H9 (cell line): ENCODE results near the gene CCIN. TPM values are rescaled to one million over a fixed set of nuclear protein-coding genes. Genes with fewer than 3 reads are reported as not detected.

Experiments
- DNase-seq: peaks from one replicate; pipeline ENCODE4 v3.0.0-alpha.2; 2017
- H2AFZ ChIP-seq: one replicate; pipeline ENCODE4 v1.6.1; 2013; ENCODE audit warnings: mild to moderate bottlenecking, low read length, control low read depth, moderate library complexity
- H2AK5ac ChIP-seq: 2 replicates; pipeline ENCODE4 v1.6.1; 2013; ENCODE audit warnings: low read length, control low read depth, mixed read lengths; ENCODE audit not compliant: insufficient read length
- H2BK120ac ChIP-seq: one replicate; pipeline ENCODE4 v1.6.1; 2013; ENCODE audit warnings: low read depth, mild to moderate bottlenecking, low read length, control low read depth, inconsistent platforms; ENCODE audit not compliant: poor library complexity, severe bottlenecking
- H2BK12ac ChIP-seq: 2 replicates; pipeline ENCODE4 v1.6.1; 2013; ENCODE audit warnings: low read length, control low read depth, mixed read lengths, low read depth; ENCODE audit not compliant: insufficient read length
- H2BK15ac ChIP-seq: 2 replicates; pipeline ENCODE4 v1.6.1; 2013; ENCODE audit warnings: low read depth, low read length, control low read depth
- H2BK20ac ChIP-seq: one replicate; pipeline ENCODE4 v1.6.1; 2013; ENCODE audit warnings: low read depth, mild to moderate bottlenecking, low read length, control low read depth, inconsistent platforms; ENCODE audit not compliant: poor library complexity, severe bottlenecking
- H2BK5ac ChIP-seq: 2 replicates; pipeline ENCODE4 v1.6.1; 2013; ENCODE audit warnings: low read length, control low read depth, mixed read lengths; ENCODE audit not compliant: insufficient read length
- H3K14ac ChIP-seq: 2 replicates; pipeline ENCODE4 v1.6.1; 2013; ENCODE audit warnings: low read length, control low read depth; ENCODE audit not compliant: insufficient read depth
- H3K18ac ChIP-seq: 2 replicates; pipeline ENCODE4 v1.6.1; 2013; ENCODE audit warnings: low read depth, mild to moderate bottlenecking, mixed read lengths, low read length, control low read depth; ENCODE audit not compliant: insufficient read length
- H3K23ac ChIP-seq: 2 replicates; pipeline ENCODE4 v1.6.1; 2013; ENCODE audit warnings: low read length, control low read depth, mixed read lengths, low read depth; ENCODE audit not compliant: insufficient read length
- H3K23me2 ChIP-seq: 2 replicates; pipeline ENCODE4 v1.6.1; 2013; ENCODE audit warnings: low read depth, mild to moderate bottlenecking, mixed read lengths, low read length, control low read depth; ENCODE audit not compliant: insufficient read length, poor library complexity, severe bottlenecking
- H3K27ac ChIP-seq: 2 replicates; pipeline ENCODE4 v1.5.1; 2013; ENCODE audit warnings: low read length, control low read depth, mixed read lengths, low read depth; ENCODE audit not compliant: insufficient read length
- H3K27me3 ChIP-seq: 2 replicates; pipeline ENCODE4 v1.6.1; 2013; ENCODE audit warnings: low read length, control low read depth, inconsistent platforms; ENCODE audit not compliant: insufficient read depth
- H3K4ac ChIP-seq: 2 replicates; pipeline ENCODE4 v1.6.1; 2013; ENCODE audit warnings: low read depth, mild to moderate bottlenecking, control low read depth, inconsistent platforms, low read length, moderate library complexity
- H3K4me1 ChIP-seq: 2 replicates; pipeline ENCODE4 v1.6.1; 2013; ENCODE audit warnings: low read length, control low read depth, inconsistent platforms; ENCODE audit not compliant: insufficient read depth
- H3K4me2 ChIP-seq: 2 replicates; pipeline ENCODE4 v1.6.1; 2013; ENCODE audit warnings: low read length, control low read depth, mixed read lengths; ENCODE audit not compliant: insufficient read length, insufficient read depth
- H3K56ac ChIP-seq: 2 replicates; pipeline ENCODE4 v1.6.1; 2013; ENCODE audit warnings: low read depth, mild to moderate bottlenecking, mixed read lengths, low read length, control low read depth; ENCODE audit not compliant: insufficient read length
- H3K79me1 ChIP-seq: 2 replicates; pipeline ENCODE4 v1.6.1; 2013; ENCODE audit warnings: low read depth, mild to moderate bottlenecking, moderate library complexity, low read length, control low read depth, inconsistent platforms; ENCODE audit not compliant: insufficient read depth, poor library complexity, severe bottlenecking
- H3K79me2 ChIP-seq: 2 replicates; pipeline ENCODE4 v1.6.1; 2013; ENCODE audit warnings: low read length, control low read depth, inconsistent platforms; ENCODE audit not compliant: insufficient read depth
- H3K9ac ChIP-seq: 2 replicates; pipeline ENCODE4 v1.6.1; 2013; ENCODE audit warnings: low read length, control low read depth, mixed read lengths; ENCODE audit not compliant: insufficient read length; ENCODE audit errors: extremely low read depth
- H3K9me3 ChIP-seq: one replicate; pipeline ENCODE4 v1.6.1; 2013; ENCODE audit warnings: low read depth, low read length, inconsistent platforms; ENCODE audit not compliant: control insufficient read depth
- H3T11ph ChIP-seq: one replicate; pipeline ENCODE4 v1.6.1; 2013; ENCODE audit warnings: mild to moderate bottlenecking, low read length, control low read depth, inconsistent platforms
- H4K20me1 ChIP-seq: one replicate; pipeline ENCODE4 v1.6.1; 2013; ENCODE audit not compliant: control insufficient read depth, insufficient read length, insufficient read depth
- H4K5ac ChIP-seq: 2 replicates; pipeline ENCODE4 v1.6.1; 2013; ENCODE audit warnings: low read depth, mild to moderate bottlenecking, mixed read lengths, low read length, control low read depth; ENCODE audit not compliant: insufficient read length
- H4K8ac ChIP-seq: replicated peaks from 2 replicates; pipeline ENCODE4 v1.6.1; 2013; ENCODE audit warnings: low read length, control low read depth, mixed read lengths, low read depth; ENCODE audit not compliant: insufficient read length
- H4K91ac ChIP-seq: 2 replicates; pipeline ENCODE4 v1.6.1; 2013; ENCODE audit warnings: low read depth, mild to moderate bottlenecking, moderate library complexity, mixed read lengths, low read length, control low read depth; ENCODE audit not compliant: insufficient read length
- H3K27ac Mint-ChIP-seq, 3 experiments: 2 replicates in 2 of 3; 3 replicates in 1 of 3; pipeline ENCODE4 v1.8.0; 2020 to 2021; ENCODE audit warnings: mixed read lengths in 3 of 3, mild to moderate bottlenecking in 1 of 3, moderate library complexity in 1 of 3
- H3K27me3 Mint-ChIP-seq: 2 replicates; pipeline ENCODE4 v1.8.0; 2021; ENCODE audit warnings: low read depth, mild to moderate bottlenecking, moderate library complexity, mixed read lengths
- H3K36me3 Mint-ChIP-seq, 3 experiments: 2 replicates in 2 of 3; 3 replicates in 1 of 3; pipeline ENCODE4 v1.8.0; 2020 to 2021; ENCODE audit warnings: low read depth in 3 of 3, mixed read lengths in 3 of 3; ENCODE audit not compliant: insufficient read depth in 1 of 3
- H3K4me1 Mint-ChIP-seq, 2 experiments: 2 replicates each; pipeline ENCODE4 v1.8.0; 2020; ENCODE audit warnings: mixed read lengths in 2 of 2
- H3K4me3 Mint-ChIP-seq, 2 experiments: 2 replicates in 1 of 2; 3 replicates in 1 of 2; pipeline ENCODE4 v1.8.0; 2020 to 2021; ENCODE audit warnings: mild to moderate bottlenecking in 2 of 2, mixed read lengths in 2 of 2, moderate library complexity in 1 of 2
- H3K9me3 Mint-ChIP-seq, 2 experiments: 2 replicates in 1 of 2; 3 replicates in 1 of 2; pipeline ENCODE4 v1.8.0; 2020; ENCODE audit warnings: mild to moderate bottlenecking in 2 of 2, mixed read lengths in 2 of 2, moderate library complexity in 1 of 2
- CTCF ChIP-seq: fragments of 200-600 bp; sonication (generic); conservative IDR thresholded peaks from 3 replicates; pipeline ENCODE4 v1.8.0; 2021; ENCODE audit warnings: antibody characterized with exemption, mild to moderate bottlenecking
- WGBS: extraction: QIAGEN DNeasy Blood & Tissue Kit; methylation state at CpG from one replicate; pipeline ENCODE4 v1.1.7; 2013; ENCODE audit warnings: missing lambda C conversion rate, low lambda C conversion rate, mixed read lengths; ENCODE audit not compliant: insufficient read length; ENCODE audit errors: extremely low coverage; 5-methylcytosine and 5-hydroxymethylcytosine counted together
- total RNA-seq: library from RNA; stranded (reverse); gene quantifications from 2 replicates; pipeline ENCODE4 v1.2.1, GENCODE V29; 2021

The CCIN gene
- total RNA-seq, 1 experiment from 2014 or later: not detected

- Mint-ChIP-seq H3K36me3 (peaks cover 0 to 1% (median 0%) of the 10 kb centered on the region in 3 experiments; a peak in 1 of 7 replicates), H3K27ac (no peak overlapping the region), H3K27me3 (peaks cover 34% of the 10 kb centered on the region), H3K4me1 (peaks cover 11 to 24% of the 10 kb centered on the region in 2 experiments), H3K9me3 (no peaks in the 10 kb centered on the region), H3K4me3 (no peak overlapping the region)
- no peaks in the 10 kb centered on the region for H3K79me1 ChIP-seq
- no peak for TF ChIP-seq CTCF
- H4K8ac ChIP-seq: no peak overlapping the region
- no peak overlapping the region for H3K4me2 ChIP-seq
- no peaks in the 10 kb centered on the region for H4K20me1 ChIP-seq
- no peak overlapping the region for H2BK20ac ChIP-seq
- H3K23me2 ChIP-seq: no peaks in the 10 kb centered on the region
- no peak overlapping the region for H4K5ac ChIP-seq
- no peak overlapping the region for H2BK15ac ChIP-seq
- H3K27me3 ChIP-seq: no peaks in the 10 kb centered on the region
- H2BK12ac ChIP-seq: no peak overlapping the region
- no peak overlapping the region for H3K9ac ChIP-seq
- no peak overlapping the region for H3K23ac ChIP-seq
- no peak overlapping the region for H3T11ph ChIP-seq
- no peak overlapping the region for H2BK120ac ChIP-seq
- H3K9me3 ChIP-seq: no peaks in the 10 kb centered on the region
- H3K4ac ChIP-seq: no peak overlapping the region
- H2BK5ac ChIP-seq: no peak overlapping the region
- DNase-seq: no peak
- H3K14ac ChIP-seq: no peak overlapping the region
- H3K4me1 ChIP-seq: peaks cover 2% of the 10 kb centered on the region; the same call in 1 of the 2 replicates
- H3K79me2 ChIP-seq: no peaks in the 10 kb centered on the region
- H3K27ac ChIP-seq: no peak overlapping the region
- no peak overlapping the region for H3K56ac ChIP-seq
- H3K18ac ChIP-seq: no peak overlapping the region
- no peak overlapping the region for H2AK5ac ChIP-seq
- H2AFZ ChIP-seq: no peak overlapping the region
- no CpG with 5 or more reads among the region's 5 CpGs for WGBS
- H4K91ac ChIP-seq: no peak overlapping the region
Observed at GRCh38 chr9:36127652-36128244, 41.4 kb upstream of the CCIN start.
